ENCODE results near the gene HNRNPR.

GRCh38 chr1:23337869-23338268 lies 6.2 kb downstream of the HNRNPR start:
- TF ChIP-seq POLR2A (IDR thresholded peaks at IDR 0.05; ENCODE audit: low read depth, low read length) (no peak), POLR2AphosphoS5 (IDR thresholded peaks at IDR 0.05; ENCODE audit: low read depth, low read length) (no peak), TAF1 (IDR thresholded peaks at IDR 0.05; ENCODE audit: low read depth, low read length) (no peak), SPI1 (IDR thresholded peaks at IDR 0.05; ENCODE audit: low read depth, low read length) (no peak), PAX5 (IDR thresholded peaks at IDR 0.05; ENCODE audit: insufficient read depth, low read length, severe bottlenecking) (no peak)

All from GM12891 (cell line).